DOHH2 (cell line): ENCODE data around the gene TPCN1.

Experiments used
- H3F3A ChIP-seq: fragments of 200-600 bp; sonication (generic), shearing (Covaris generic); 2 replicates; pipeline ENCODE4 v1.6.0; 2016; ENCODE audit warnings: antibody characterized with exemption, mild to moderate bottlenecking; ENCODE audit not compliant: control insufficient read depth, insufficient read depth
- H3K27ac ChIP-seq: fragments of 200-600 bp; sonication (generic); 2 replicates; pipeline ENCODE4 v1.5.1; 2014; ENCODE audit warnings: low read depth, mild to moderate bottlenecking, low read length, moderate library complexity
- H3K27me3 ChIP-seq: fragments of 200-600 bp; sonication (generic); 2 replicates; pipeline ENCODE4 v1.6.1; 2014; ENCODE audit warnings: mild to moderate bottlenecking, low read length, mixed read lengths; ENCODE audit not compliant: control insufficient read depth
- H3K36me3 ChIP-seq: fragments of 200-600 bp; sonication (generic); 2 replicates; pipeline ENCODE4 v1.6.1; 2014; ENCODE audit warnings: mild to moderate bottlenecking, low read length, moderate library complexity, mixed read lengths; ENCODE audit not compliant: control insufficient read depth
- H3K4me1 ChIP-seq: fragments of 200-600 bp; sonication (generic); 2 replicates; pipeline ENCODE4 v1.6.1; 2014; ENCODE audit warnings: mild to moderate bottlenecking, low read length, mixed read lengths; ENCODE audit not compliant: control insufficient read depth
- H3K4me2 ChIP-seq: fragments of 200-600 bp; sonication (generic); 2 replicates; pipeline ENCODE4 v1.6.0; 2014; ENCODE audit warnings: mild to moderate bottlenecking, low read length, moderate library complexity
- H3K4me3 ChIP-seq: fragments of 200-600 bp; sonication (generic); 2 replicates; pipeline ENCODE4 v1.5.1; 2014; ENCODE audit warnings: mild to moderate bottlenecking, low read length, mixed read lengths
- H3K79me2 ChIP-seq: fragments of 200-600 bp; sonication (generic); 2 replicates; pipeline ENCODE4 v1.6.1; 2014; ENCODE audit warnings: mild to moderate bottlenecking, low read length, mixed read lengths; ENCODE audit not compliant: control insufficient read depth
- H3K9me2 ChIP-seq: fragments of 200-600 bp; sonication (generic); replicated peaks from 2 replicates; pipeline ENCODE4 v1.6.1; 2014; ENCODE audit warnings: mild to moderate bottlenecking, low read length, mixed read lengths; ENCODE audit not compliant: control insufficient read depth
- H3K9me3 ChIP-seq: fragments of 200-600 bp; sonication (generic); 2 replicates; pipeline ENCODE4 v1.6.1; 2014; ENCODE audit warnings: antibody characterized with exemption, low read length, mixed read lengths; ENCODE audit not compliant: control insufficient read depth, insufficient read depth
- H4K20me1 ChIP-seq: fragments of 200-600 bp; sonication (generic); 2 replicates; pipeline ENCODE4 v1.6.0; 2014; ENCODE audit warnings: low read depth, mild to moderate bottlenecking, antibody characterized with exemption, low read length, moderate library complexity; ENCODE audit not compliant: control insufficient read depth, insufficient read depth
- EZH2phosphoT487 ChIP-seq: fragments of 200-600 bp; sonication (generic); IDR thresholded peaks from 2 replicates; pipeline ENCODE4 v1.6.1; 2017; ENCODE audit warnings: borderline replicate concordance, mild to moderate bottlenecking, antibody characterized with exemption, low read length, moderate library complexity, mixed read lengths
- TF ChIP-seq, protein P1 (sequence below): fragments of 200-600 bp; sonication (generic); IDR thresholded peaks from one replicate; pipeline ENCODE4 v1.5.1; 2014; ENCODE audit warnings: antibody characterized with exemption, mild to moderate bottlenecking, low read depth, low read length; ENCODE audit not compliant: poor library complexity, severe bottlenecking

Gene TPCN1

DNA sequence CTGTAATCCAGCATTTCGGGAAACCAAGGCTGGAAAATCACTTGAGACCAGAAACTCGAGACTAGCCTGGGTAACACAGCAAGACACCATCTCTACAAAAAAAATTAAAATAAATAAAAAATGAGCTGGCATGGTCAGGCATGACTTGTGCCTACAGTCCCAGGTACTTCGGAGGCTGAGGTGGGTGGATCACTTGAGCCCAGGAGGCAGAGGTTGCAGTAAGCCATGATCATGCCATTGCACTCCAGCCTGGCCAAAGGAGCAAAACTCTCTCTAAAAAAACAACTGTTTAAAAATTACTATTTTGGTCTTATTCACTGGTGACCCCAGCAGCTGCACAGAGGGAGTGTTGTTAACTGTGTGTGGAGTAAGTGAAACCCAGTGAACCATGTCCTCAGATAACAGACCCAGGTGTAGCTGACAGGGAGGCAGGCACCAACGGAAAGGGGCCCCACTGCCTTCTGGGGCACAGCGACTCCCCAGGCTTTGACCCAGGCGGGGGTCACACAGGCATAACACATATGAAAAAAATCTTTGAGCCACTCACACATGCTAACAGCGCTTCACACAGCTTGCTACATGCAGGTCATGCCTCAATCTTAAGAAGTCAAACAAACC, 48.1 kb upstream of the TPCN1 start:
- H3K4me3 ChIP-seq, result peak overlapping the region; percentile 49
- H4K20me1 ChIP-seq, result no peaks in the 10 kb centered on the region
- H3K27me3 ChIP-seq, result no peaks in the 10 kb centered on the region
- peaks cover 88% of the 10 kb centered on the region for H3K36me3 ChIP-seq
- H3K79me2 ChIP-seq, result peaks cover 17% of the 10 kb centered on the region
- H3K9me3 ChIP-seq, result no peaks in the 10 kb centered on the region
- TF ChIP-seq EZH2phosphoT487, result no peak
- TF ChIP-seq, protein P1, sequence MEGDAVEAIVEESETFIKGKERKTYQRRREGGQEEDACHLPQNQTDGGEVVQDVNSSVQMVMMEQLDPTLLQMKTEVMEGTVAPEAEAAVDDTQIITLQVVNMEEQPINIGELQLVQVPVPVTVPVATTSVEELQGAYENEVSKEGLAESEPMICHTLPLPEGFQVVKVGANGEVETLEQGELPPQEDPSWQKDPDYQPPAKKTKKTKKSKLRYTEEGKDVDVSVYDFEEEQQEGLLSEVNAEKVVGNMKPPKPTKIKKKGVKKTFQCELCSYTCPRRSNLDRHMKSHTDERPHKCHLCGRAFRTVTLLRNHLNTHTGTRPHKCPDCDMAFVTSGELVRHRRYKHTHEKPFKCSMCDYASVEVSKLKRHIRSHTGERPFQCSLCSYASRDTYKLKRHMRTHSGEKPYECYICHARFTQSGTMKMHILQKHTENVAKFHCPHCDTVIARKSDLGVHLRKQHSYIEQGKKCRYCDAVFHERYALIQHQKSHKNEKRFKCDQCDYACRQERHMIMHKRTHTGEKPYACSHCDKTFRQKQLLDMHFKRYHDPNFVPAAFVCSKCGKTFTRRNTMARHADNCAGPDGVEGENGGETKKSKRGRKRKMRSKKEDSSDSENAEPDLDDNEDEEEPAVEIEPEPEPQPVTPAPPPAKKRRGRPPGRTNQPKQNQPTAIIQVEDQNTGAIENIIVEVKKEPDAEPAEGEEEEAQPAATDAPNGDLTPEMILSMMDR, result no peak
- peak overlapping the region; percentile 92 for H3K27ac ChIP-seq
- H3K4me1 ChIP-seq, result peaks cover 45% of the 10 kb centered on the region
- peak overlapping the region; percentile 74 for H3K4me2 ChIP-seq
- peaks cover 21% of the 10 kb centered on the region for H3F3A ChIP-seq
- H3K9me2 ChIP-seq, result no peaks in the 10 kb centered on the region

DNA sequence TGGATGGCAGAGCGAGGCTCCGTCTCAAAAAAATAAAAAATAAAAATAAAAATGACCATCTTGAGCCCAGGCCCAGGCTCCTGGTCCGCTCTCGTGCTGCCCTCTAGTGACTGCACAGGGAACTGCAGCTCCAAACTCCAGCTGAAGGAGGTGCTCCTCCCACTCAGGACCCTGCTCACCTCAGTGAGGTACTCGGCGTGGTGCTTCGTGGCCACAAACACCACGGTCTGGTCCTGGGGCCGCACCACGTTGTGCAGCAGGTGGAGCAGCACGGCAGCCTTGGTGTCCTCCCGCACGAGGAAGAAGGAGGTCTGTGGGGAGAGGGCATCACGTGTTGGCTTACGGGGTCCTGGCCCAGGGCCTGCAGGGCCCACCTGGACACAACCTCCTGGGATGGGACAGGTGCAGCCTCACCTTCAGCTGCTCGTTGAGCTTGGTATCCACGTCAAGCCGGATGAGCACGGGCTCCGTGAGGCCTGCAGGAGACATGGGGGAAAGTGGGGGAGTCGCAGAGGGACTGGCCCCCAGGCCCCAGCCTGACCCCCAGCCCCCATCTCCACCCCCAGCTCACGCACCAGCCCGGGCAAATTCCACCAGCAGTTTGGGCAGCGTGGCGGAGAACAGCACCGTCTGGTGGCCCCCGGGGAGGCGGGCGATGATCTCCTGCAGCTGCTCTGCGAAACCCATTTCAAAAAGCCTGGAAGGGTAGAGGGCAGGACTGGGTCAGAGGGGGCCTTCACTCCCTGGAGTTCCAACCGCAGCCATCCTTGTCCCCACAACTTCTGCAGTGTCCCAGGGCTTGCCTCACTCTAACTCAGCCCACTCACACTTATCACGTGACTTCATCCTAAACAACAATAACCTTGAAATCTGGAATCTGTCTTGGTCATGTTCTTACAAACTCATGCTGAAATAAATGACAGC, 46.5 kb upstream of the TPCN1 start:
- Histone ChIP-seq H3K4me3 (peak overlapping the region; percentile 49), H3K9me3 (no peaks in the 10 kb centered on the region), H3K27me3 (no peaks in the 10 kb centered on the region), H3K9me2 (no peaks in the 10 kb centered on the region), H3K4me2 (peak overlapping the region; percentile 74), H3K4me1 (peaks cover 54% of the 10 kb centered on the region), H3K79me2 (peaks cover 17% of the 10 kb centered on the region), H3K36me3 (peaks cover 92% of the 10 kb centered on the region), H3F3A (peaks cover 21% of the 10 kb centered on the region), H3K27ac (peak overlapping the region; percentile 92), H4K20me1 (no peaks in the 10 kb centered on the region)
- TF ChIP-seq EZH2phosphoT487, result no peak
- TF ChIP-seq, protein P1, result peak; percentile 87

DNA sequence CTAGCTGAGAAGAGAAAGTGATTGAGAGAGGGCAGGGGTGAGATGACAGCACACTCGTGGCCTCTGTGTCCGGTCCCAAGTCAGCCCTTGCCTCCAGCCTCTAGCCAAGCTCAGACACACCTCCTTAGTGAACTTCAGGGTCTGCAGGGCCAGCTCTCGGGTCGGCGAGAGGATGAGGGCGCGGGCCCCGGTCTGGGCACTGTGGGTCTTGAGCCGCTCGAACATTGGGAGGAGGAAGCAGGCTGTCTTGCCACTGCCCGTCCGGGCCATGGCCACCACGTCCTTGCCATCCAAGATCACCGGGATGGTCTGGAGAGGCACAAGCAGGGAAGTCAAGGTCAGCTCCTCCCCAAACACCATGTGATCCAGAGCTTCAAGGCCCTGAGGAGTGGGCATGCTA, 42.2 kb upstream of the TPCN1 start:
- Histone ChIP-seq H3K4me3 (no peak overlapping the region), H3K9me2 (no peaks in the 10 kb centered on the region), H3K27me3 (no peaks in the 10 kb centered on the region), H3K36me3 (peaks cover 84% of the 10 kb centered on the region), H3K79me2 (peaks cover 43% of the 10 kb centered on the region), H3K4me2 (no peak overlapping the region), H3K27ac (no peak overlapping the region), H3K9me3 (no peaks in the 10 kb centered on the region), H3F3A (peaks cover 7% of the 10 kb centered on the region; the same call in 1 of the 2 replicates), H4K20me1 (peaks cover 7% of the 10 kb centered on the region; the same call in 1 of the 2 replicates), H3K4me1 (peaks cover 37% of the 10 kb centered on the region)
- no peak for TF ChIP-seq EZH2phosphoT487
- TF ChIP-seq, protein P1, result no peak
